AG09319 (cell line): ENCODE data around the gene STAG1.
"Not testable (repeated sequence)": the region's sequence is repeated elsewhere in the genome, so short reads cannot be mapped to it uniquely, and the experiment has no call there.

Experiments
- DNase-seq: peaks from one replicate; pipeline ENCODE4 v3.0.0-alpha.2; 2010; ENCODE audit warnings: low read depth; ENCODE audit errors: extremely low read depth
- TF ChIP-seq, protein P1 (sequence below): IDR thresholded peaks from 2 replicates; pipeline ENCODE4 v1.5.1; 2011; ENCODE audit warnings: low read depth, mild to moderate bottlenecking, inconsistent platforms, low read length, moderate library complexity

STAG1 gene

DNA sequence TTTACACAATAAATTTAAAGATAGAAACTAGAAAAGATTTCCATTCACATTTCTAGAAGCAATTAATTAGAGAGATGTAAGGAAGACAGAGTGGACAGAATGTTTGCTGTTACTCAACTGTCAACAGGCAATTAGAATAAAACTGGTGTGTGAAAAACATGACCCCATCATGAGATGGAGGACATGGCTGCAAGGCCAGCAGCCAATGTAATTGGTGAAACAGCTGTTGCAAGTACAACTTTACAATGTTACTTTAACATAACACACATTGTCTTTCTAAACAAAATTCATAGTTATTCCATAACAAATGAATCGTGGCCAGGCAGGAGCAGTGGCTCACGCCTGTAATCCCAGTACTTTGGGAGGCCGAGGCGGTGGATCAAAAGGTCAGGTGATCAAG is 28.6 kb upstream of the STAG1 start:
- TF ChIP-seq, protein P1, sequence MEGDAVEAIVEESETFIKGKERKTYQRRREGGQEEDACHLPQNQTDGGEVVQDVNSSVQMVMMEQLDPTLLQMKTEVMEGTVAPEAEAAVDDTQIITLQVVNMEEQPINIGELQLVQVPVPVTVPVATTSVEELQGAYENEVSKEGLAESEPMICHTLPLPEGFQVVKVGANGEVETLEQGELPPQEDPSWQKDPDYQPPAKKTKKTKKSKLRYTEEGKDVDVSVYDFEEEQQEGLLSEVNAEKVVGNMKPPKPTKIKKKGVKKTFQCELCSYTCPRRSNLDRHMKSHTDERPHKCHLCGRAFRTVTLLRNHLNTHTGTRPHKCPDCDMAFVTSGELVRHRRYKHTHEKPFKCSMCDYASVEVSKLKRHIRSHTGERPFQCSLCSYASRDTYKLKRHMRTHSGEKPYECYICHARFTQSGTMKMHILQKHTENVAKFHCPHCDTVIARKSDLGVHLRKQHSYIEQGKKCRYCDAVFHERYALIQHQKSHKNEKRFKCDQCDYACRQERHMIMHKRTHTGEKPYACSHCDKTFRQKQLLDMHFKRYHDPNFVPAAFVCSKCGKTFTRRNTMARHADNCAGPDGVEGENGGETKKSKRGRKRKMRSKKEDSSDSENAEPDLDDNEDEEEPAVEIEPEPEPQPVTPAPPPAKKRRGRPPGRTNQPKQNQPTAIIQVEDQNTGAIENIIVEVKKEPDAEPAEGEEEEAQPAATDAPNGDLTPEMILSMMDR: no peak
- no peak for DNase-seq

DNA sequence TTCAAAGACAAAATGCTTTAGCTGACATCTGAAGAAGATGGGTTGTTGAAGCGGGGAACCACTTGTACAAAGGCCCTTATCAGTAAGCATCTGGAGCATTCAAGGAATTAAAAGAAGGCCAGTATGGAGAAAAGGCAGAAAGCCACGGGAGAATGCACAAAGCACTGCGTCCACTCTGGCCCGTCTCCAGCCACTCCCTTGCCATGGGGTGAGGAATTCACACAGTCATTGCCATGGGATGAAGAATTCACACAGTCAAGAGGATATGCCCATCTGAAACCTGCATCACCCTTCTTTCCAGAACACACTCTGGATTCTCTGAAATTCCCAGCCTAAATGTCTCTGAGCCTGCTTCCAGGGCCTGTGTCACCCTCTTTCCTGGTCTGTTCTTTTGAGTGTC is 26.7 kb upstream of the STAG1 start:
- no peak for DNase-seq
- TF ChIP-seq, protein P1: no peak

DNA sequence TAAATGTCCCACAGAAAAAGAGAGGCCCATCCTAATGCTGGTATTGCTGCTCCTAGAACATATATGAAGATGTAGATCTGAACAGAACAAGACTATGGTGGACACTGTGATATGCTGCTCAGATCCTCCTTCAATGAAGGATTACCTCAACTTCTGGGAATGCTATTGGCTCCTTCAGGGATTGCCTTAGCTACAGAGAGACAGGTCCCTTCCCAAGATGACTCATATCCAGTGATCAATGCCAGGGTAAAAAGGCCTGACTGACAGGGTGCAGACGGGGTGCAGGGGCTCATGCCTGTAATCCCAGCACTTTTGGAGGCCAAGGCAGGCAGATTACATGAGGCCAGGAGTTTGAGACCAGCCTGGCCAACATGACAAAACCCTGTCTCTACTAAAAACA is 20.5 kb upstream of the STAG1 start:
- DNase-seq: no peak
- TF ChIP-seq, protein P1: no peak

DNA sequence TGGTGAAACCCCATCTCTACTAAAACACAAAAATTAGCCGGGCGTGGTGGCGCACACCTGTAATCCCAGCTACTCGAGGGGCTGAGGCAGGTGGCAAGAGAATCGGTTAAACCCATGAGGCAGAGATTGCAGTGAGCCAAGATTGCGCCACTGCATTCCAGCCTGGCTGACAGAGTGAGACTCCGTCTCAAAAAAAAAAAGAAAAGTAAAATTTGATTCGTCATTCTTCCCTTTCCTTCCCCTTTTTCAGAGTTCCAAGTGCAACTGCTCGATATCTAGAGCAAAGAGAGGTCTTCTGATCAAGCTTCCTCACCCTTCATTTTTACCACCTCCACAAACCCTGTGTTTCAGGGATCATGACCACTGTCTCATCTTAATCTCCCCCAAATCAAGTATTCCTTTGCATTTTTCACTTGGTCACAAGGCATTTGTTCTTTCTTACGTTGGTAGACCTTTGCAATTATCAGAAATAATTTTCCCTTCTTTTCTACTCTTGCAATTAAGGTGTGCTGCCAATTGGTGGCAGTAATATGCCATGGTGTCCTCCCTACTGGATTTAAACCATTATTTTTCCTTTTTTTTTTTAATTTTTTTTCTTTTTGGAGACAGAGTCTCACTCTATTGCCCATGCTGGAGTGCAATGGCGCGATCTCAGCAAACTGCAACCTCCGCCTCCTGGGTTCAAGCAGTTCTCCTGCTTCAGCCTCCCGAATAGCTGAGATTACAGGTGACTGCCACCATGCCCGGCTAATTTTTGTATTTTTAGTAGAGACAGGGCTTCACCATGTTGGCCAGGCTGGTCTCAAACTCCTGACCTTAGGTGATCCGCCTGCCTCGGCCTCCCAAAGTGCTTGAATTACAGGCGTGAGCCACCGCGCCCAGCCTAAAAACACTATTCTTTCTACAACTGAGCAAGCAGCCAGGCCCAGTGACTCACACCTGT is 6.3 kb upstream of the STAG1 start:
- TF ChIP-seq, protein P1: peak; percentile 28
- not testable (repeated sequence) for DNase-seq

DNA sequence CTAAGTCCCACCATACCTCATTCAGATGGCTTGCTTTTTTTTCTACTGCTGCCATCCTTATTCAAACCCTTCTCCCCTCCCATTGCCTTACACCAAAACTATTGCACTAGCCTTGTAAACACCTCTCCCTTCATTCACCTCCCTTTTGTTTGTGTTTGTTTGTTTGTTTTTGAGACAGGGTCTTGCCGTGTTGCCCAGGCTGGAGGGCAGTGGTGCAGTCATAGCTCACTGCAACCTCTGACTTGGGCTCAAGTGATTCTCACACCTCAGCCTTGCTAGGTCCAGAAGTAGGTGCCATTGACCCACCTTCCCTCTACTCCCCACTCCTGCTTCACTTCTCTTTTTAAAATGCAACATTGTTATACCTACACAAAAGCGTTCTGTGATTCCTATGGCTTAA is 3.0 kb upstream of the STAG1 start:
- TF ChIP-seq, protein P1: no peak
- DNase-seq: no peak

DNA sequence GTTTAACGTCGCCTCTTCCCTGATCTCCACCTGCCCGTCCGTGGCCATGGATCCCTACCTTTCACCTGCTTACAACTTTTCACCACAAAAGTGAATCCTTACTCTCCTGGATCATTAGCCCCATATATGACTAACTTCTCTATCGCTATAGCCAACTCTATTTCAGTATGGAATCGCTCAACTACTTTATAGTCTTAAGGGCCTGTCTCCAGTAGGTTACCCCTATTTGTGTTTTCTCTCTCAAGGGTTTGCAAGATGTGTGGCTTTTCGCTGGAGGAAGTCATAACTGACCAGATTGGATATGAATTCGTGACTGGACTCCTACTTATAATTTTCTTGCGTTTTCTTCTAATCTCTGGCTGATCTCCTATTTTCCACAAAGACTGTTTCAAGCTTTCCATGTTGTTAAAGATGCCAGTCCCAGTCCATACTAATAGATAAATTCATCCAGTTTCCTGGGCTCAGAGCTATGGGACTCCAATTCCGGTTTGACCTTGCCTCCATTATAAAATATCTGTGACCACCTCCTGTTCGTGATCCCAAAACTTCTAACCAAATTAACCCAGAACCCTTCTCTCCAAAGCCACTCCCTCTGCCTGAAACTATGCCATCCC is 1.3 kb upstream of the STAG1 start:
- no peak for DNase-seq
- TF ChIP-seq, protein P1: no peak
